ENCODE measurements around the gene DENND4A.

The DENND4A gene

GRCh38 chr15:65773386-65774111, 18.5 kb downstream of the DENND4A start:
- DNase-seq (ENCODE audit: low read depth) = no peak
- TF ChIP-seq, protein P1, sequence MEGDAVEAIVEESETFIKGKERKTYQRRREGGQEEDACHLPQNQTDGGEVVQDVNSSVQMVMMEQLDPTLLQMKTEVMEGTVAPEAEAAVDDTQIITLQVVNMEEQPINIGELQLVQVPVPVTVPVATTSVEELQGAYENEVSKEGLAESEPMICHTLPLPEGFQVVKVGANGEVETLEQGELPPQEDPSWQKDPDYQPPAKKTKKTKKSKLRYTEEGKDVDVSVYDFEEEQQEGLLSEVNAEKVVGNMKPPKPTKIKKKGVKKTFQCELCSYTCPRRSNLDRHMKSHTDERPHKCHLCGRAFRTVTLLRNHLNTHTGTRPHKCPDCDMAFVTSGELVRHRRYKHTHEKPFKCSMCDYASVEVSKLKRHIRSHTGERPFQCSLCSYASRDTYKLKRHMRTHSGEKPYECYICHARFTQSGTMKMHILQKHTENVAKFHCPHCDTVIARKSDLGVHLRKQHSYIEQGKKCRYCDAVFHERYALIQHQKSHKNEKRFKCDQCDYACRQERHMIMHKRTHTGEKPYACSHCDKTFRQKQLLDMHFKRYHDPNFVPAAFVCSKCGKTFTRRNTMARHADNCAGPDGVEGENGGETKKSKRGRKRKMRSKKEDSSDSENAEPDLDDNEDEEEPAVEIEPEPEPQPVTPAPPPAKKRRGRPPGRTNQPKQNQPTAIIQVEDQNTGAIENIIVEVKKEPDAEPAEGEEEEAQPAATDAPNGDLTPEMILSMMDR (conservative IDR thresholded peaks at IDR 0.05; ENCODE audit: low read depth, low read length) = no peak
- no peak overlapping the region for H3K4me3 ChIP-seq (ENCODE audit: low read depth, low read length)

DNA sequence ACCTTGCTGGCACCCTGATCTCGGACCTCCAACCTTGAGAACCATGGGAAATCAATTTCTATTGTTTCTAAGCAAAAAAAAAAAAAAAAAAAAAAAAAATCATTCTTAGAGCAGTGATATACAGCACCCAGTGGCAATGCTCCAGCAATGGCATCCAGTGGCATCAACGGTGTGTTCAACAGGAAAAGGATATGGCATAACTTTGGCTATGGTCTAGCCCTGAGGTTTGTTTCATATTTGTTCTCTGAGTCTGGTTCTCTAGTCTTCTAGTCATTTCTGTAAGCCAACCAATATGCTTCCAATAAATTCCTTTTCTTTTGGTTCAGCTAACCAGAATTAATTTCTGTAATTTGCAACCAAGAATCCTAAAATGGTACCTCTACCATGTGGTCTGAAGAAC, 19.2 kb downstream of the DENND4A start:
- no peak overlapping the region for H3K4me3 ChIP-seq (ENCODE audit: low read depth, low read length)
- DNase-seq (ENCODE audit: low read depth) = no peak
- TF ChIP-seq, protein P1 (conservative IDR thresholded peaks at IDR 0.05; ENCODE audit: low read depth, low read length) = no peak

DNA sequence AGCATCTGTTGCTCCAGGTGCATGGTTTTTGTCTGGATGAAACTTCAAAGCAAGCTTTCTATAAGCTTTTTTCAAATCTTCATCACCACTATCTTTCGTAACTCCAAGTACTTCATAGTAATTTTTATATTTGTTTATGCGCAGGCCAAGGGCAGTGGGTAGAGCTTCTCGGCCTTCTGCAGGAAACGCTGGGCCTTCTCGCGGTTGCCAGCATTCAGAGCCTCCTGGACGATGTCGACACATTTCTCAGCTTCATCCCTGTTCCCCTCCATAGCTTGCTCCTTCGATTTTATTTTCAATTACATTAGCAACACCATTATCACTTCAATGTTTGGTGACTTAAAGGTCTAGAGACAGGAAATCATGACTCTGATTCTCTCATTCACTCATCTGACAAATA, 20.2 kb downstream of the DENND4A start:
- H3K4me3 ChIP-seq (ENCODE audit: low read depth, low read length) = no peak overlapping the region
- TF ChIP-seq, protein P1 (conservative IDR thresholded peaks at IDR 0.05; ENCODE audit: low read depth, low read length) = no peak
- DNase-seq (ENCODE audit: low read depth) = no peak

GRCh38 chr15:65769482-65769881, 22.6 kb downstream of the DENND4A start:
- DNase-seq (ENCODE audit: low read depth) = no peak
- TF ChIP-seq, protein P1 (conservative IDR thresholded peaks at IDR 0.05; ENCODE audit: low read depth, low read length) = no peak
- no peak overlapping the region for H3K4me3 ChIP-seq (ENCODE audit: low read depth, low read length)

- TF ChIP-seq, protein P1 (conservative IDR thresholded peaks at IDR 0.05; ENCODE audit: low read depth, low read length) = no peak
- H3K4me3 ChIP-seq (ENCODE audit: low read depth, low read length) = no peak overlapping the region
- DNase-seq (ENCODE audit: low read depth) = no peak
Observed at GRCh38 chr15:65767895-65768294, 24.2 kb downstream of the DENND4A start.

GRCh38 chr15:65767264-65767595, 24.9 kb downstream of the DENND4A start:
- no peak for DNase-seq (ENCODE audit: low read depth)
- no peak overlapping the region for H3K4me3 ChIP-seq (ENCODE audit: low read depth, low read length)
- TF ChIP-seq, protein P1 (conservative IDR thresholded peaks at IDR 0.05; ENCODE audit: low read depth, low read length) = no peak

Data from choroid plexus epithelial cell (primary cell).